DOHH2 (cell line): ENCODE results near the gene UPP1.
A peak's percentile ranks its signal among the peaks of the same experiment; 100 is the strongest.

ENCODE experiments used
- H3F3A ChIP-seq: fragments of 200-600 bp; sonication (generic), shearing (Covaris generic); 2 replicates; pipeline ENCODE4 v1.6.0; 2016; ENCODE audit warnings: antibody characterized with exemption, mild to moderate bottlenecking; ENCODE audit not compliant: control insufficient read depth, insufficient read depth
- H3K27ac ChIP-seq: fragments of 200-600 bp; sonication (generic); 2 replicates; pipeline ENCODE4 v1.5.1; 2014; ENCODE audit warnings: low read depth, mild to moderate bottlenecking, low read length, moderate library complexity
- H3K27me3 ChIP-seq: fragments of 200-600 bp; sonication (generic); 2 replicates; pipeline ENCODE4 v1.6.1; 2014; ENCODE audit warnings: mild to moderate bottlenecking, low read length, mixed read lengths; ENCODE audit not compliant: control insufficient read depth
- H3K36me3 ChIP-seq: fragments of 200-600 bp; sonication (generic); 2 replicates; pipeline ENCODE4 v1.6.1; 2014; ENCODE audit warnings: mild to moderate bottlenecking, low read length, moderate library complexity, mixed read lengths; ENCODE audit not compliant: control insufficient read depth
- H3K4me1 ChIP-seq: fragments of 200-600 bp; sonication (generic); 2 replicates; pipeline ENCODE4 v1.6.1; 2014; ENCODE audit warnings: mild to moderate bottlenecking, low read length, mixed read lengths; ENCODE audit not compliant: control insufficient read depth
- H3K4me2 ChIP-seq: fragments of 200-600 bp; sonication (generic); 2 replicates; pipeline ENCODE4 v1.6.0; 2014; ENCODE audit warnings: mild to moderate bottlenecking, low read length, moderate library complexity
- H3K4me3 ChIP-seq: fragments of 200-600 bp; sonication (generic); 2 replicates; pipeline ENCODE4 v1.5.1; 2014; ENCODE audit warnings: mild to moderate bottlenecking, low read length, mixed read lengths
- H3K79me2 ChIP-seq: fragments of 200-600 bp; sonication (generic); 2 replicates; pipeline ENCODE4 v1.6.1; 2014; ENCODE audit warnings: mild to moderate bottlenecking, low read length, mixed read lengths; ENCODE audit not compliant: control insufficient read depth
- H3K9me2 ChIP-seq: fragments of 200-600 bp; sonication (generic); replicated peaks from 2 replicates; pipeline ENCODE4 v1.6.1; 2014; ENCODE audit warnings: mild to moderate bottlenecking, low read length, mixed read lengths; ENCODE audit not compliant: control insufficient read depth
- H3K9me3 ChIP-seq: fragments of 200-600 bp; sonication (generic); 2 replicates; pipeline ENCODE4 v1.6.1; 2014; ENCODE audit warnings: antibody characterized with exemption, low read length, mixed read lengths; ENCODE audit not compliant: control insufficient read depth, insufficient read depth
- H4K20me1 ChIP-seq: fragments of 200-600 bp; sonication (generic); 2 replicates; pipeline ENCODE4 v1.6.0; 2014; ENCODE audit warnings: low read depth, mild to moderate bottlenecking, antibody characterized with exemption, low read length, moderate library complexity; ENCODE audit not compliant: control insufficient read depth, insufficient read depth
- CTCF ChIP-seq: fragments of 200-600 bp; sonication (generic); IDR thresholded peaks from one replicate; pipeline ENCODE4 v1.5.1; 2014; ENCODE audit warnings: antibody characterized with exemption, mild to moderate bottlenecking, low read depth, low read length; ENCODE audit not compliant: poor library complexity, severe bottlenecking
- EZH2phosphoT487 ChIP-seq: fragments of 200-600 bp; sonication (generic); IDR thresholded peaks from 2 replicates; pipeline ENCODE4 v1.6.1; 2017; ENCODE audit warnings: borderline replicate concordance, mild to moderate bottlenecking, antibody characterized with exemption, low read length, moderate library complexity, mixed read lengths

Gene UPP1

DNA sequence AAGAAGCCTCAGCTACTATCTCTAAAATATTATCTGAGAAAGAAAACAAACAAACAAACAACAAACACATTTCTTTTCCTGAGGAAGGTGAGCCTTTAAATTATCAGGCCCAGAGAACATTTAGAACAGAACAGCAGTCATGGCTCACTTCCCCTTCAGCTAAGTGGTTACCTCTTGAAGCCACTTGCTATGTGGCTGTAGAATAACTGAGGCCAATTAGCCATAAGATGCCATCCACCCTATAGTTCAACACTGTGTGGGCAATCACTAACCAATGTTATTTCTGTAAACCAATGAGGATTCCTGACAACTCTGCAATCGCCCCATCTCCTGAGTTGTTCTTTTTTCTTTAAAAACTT lies 3.7 kb upstream of the UPP1 start:
- Histone ChIP-seq H3K27ac (no peak overlapping the region), H3K36me3 (no peaks in the 10 kb centered on the region), H3K27me3 (peaks cover 20% of the 10 kb centered on the region), H3K4me1 (peaks cover 21% of the 10 kb centered on the region), H3K4me2 (no peak overlapping the region), H3K79me2 (no peaks in the 10 kb centered on the region), H3K9me3 (no peaks in the 10 kb centered on the region), H4K20me1 (no peaks in the 10 kb centered on the region), H3F3A (no peaks in the 10 kb centered on the region), H3K9me2 (no peaks in the 10 kb centered on the region), H3K4me3 (no peak overlapping the region)
- TF ChIP-seq EZH2phosphoT487 (no peak), CTCF (no peak)

GRCh38 chr7:48085942-48086341 lies 3.1 kb upstream of the UPP1 start:
- Histone ChIP-seq H3K36me3 (no peaks in the 10 kb centered on the region), H3K27ac (no peak overlapping the region), H3F3A (peaks cover 5% of the 10 kb centered on the region; the same call in 1 of the 2 replicates), H4K20me1 (no peaks in the 10 kb centered on the region), H3K4me3 (no peak overlapping the region), H3K9me2 (no peaks in the 10 kb centered on the region), H3K79me2 (no peaks in the 10 kb centered on the region), H3K9me3 (no peaks in the 10 kb centered on the region), H3K4me1 (peaks cover 21% of the 10 kb centered on the region), H3K4me2 (no peak overlapping the region), H3K27me3 (peaks cover 24% of the 10 kb centered on the region)
- TF ChIP-seq EZH2phosphoT487, result no peak
- TF ChIP-seq CTCF, result no peak

- Histone ChIP-seq H4K20me1 (no peaks in the 10 kb centered on the region), H3K9me2 (no peaks in the 10 kb centered on the region), H3F3A (peaks cover 5% of the 10 kb centered on the region; the same call in 1 of the 2 replicates), H3K4me2 (no peak overlapping the region), H3K27me3 (peaks cover 27% of the 10 kb centered on the region), H3K27ac (no peak overlapping the region), H3K79me2 (no peaks in the 10 kb centered on the region), H3K36me3 (no peaks in the 10 kb centered on the region), H3K9me3 (no peaks in the 10 kb centered on the region), H3K4me3 (no peak overlapping the region), H3K4me1 (peaks cover 21% of the 10 kb centered on the region)
- TF ChIP-seq CTCF, result no peak
- no peak for TF ChIP-seq EZH2phosphoT487
These were observed 1.7 kb upstream of the UPP1 start for GRCh38 chr7:48087349-48087748.

- peaks cover 21% of the 10 kb centered on the region for H3K4me1 ChIP-seq
- no peaks in the 10 kb centered on the region for H3K36me3 ChIP-seq
- H3K79me2 ChIP-seq, result no peaks in the 10 kb centered on the region
- no peaks in the 10 kb centered on the region for H4K20me1 ChIP-seq
- no peak for TF ChIP-seq CTCF
- no peak for TF ChIP-seq EZH2phosphoT487
- H3K27me3 ChIP-seq, result peaks cover 29% of the 10 kb centered on the region
- H3K4me2 ChIP-seq, result peak overlapping the region; percentile 87
- no peak overlapping the region for H3K27ac ChIP-seq
- H3K9me2 ChIP-seq, result no peaks in the 10 kb centered on the region
- peak overlapping the region; percentile 71 for H3K4me3 ChIP-seq
- no peaks in the 10 kb centered on the region for H3K9me3 ChIP-seq
- peaks cover 5% of the 10 kb centered on the region; the same call in 1 of the 2 replicates for H3F3A ChIP-seq
These were observed 463 bp upstream of the UPP1 start for GRCh38 chr7:48088559-48089045.
